Naive thymus-derived CD4-positive, alpha-beta T cell (primary cell): ENCODE results near the gene MAP3K2. TPM values are rescaled to one million over a fixed set of nuclear protein-coding genes. Genes with fewer than 3 reads are reported as not detected.

Experiments
- ATAC-seq: fragments of 150-1000 bp; cut with Tn5 transposase; 2 replicates; pipeline ENCODE4 v1.10.0; 2021; ENCODE audit warnings: mild to moderate bottlenecking, moderate library complexity
- CTCF ChIA-PET: fragments of 350-600 bp; sonication (Branson Sonifier 250); formaldehyde crosslinking; loops from one replicate; lab custom pipeline; 2021; ENCODE audit warnings: antibody characterized with exemption; lab: Charles Lee
- POLR2A ChIA-PET: fragments of 350-600 bp; sonication (Branson Sonifier 250); formaldehyde crosslinking; loops from one replicate; lab custom pipeline; 2021; ENCODE audit warnings: antibody characterized with exemption, inconsistent platforms; lab: Charles Lee
- DNase-seq, 9 donors: peaks; one replicate each; pipeline versions ENCODE4 v3.0.0 to v3.0.0-alpha.2; 2020 to 2022; ENCODE audit warnings: mixed read lengths in 1 of 9
- H3K27ac ChIP-seq: one replicate; pipeline ENCODE4 v1.7.0; 2013; ENCODE audit warnings: mild to moderate bottlenecking, low read depth, low read length, moderate library complexity
- H3K27me3 ChIP-seq, 2 donors: one replicate each; pipeline ENCODE4 v1.7.0; 2013; ENCODE audit warnings: low read length in 2 of 2, mild to moderate bottlenecking in 2 of 2, moderate library complexity in 2 of 2; ENCODE audit not compliant: control insufficient read depth in 2 of 2, insufficient read depth in 2 of 2
- H3K36me3 ChIP-seq, 3 experiments: 1 replicate in 2 of 3; 2 replicates in 1 of 3; pipeline ENCODE4 v1.7.0; 2013; ENCODE audit warnings: low read length in 3 of 3, mild to moderate bottlenecking in 3 of 3, moderate library complexity in 1 of 3; ENCODE audit not compliant: insufficient read depth in 3 of 3, control insufficient read depth in 2 of 3
- H3K4me1 ChIP-seq, 2 donors: one replicate each; pipeline ENCODE4 v1.7.0; 2013; ENCODE audit warnings: low read length in 2 of 2, mild to moderate bottlenecking in 2 of 2, moderate library complexity in 1 of 2; ENCODE audit not compliant: control insufficient read depth in 2 of 2, insufficient read depth in 2 of 2
- H3K4me3 ChIP-seq: 2 replicates; pipeline ENCODE4 v1.7.0; 2013; ENCODE audit warnings: mild to moderate bottlenecking, low read length
- H3K9me3 ChIP-seq, 3 experiments: 1 replicate in 2 of 3; 2 replicates in 1 of 3; pipeline ENCODE4 v1.7.0; 2013; ENCODE audit warnings: low read length in 3 of 3; ENCODE audit not compliant: control insufficient read depth in 2 of 3
- H3K27ac Mint-ChIP-seq, 9 donors: one replicate each; pipeline ENCODE4 v1.8.0; 2020 to 2022; ENCODE audit warnings: mixed read lengths in 9 of 9, mild to moderate bottlenecking in 8 of 9, moderate library complexity in 5 of 9, inconsistent platforms in 2 of 9
- H3K27me3 Mint-ChIP-seq, 5 donors: one replicate each; pipeline ENCODE4 v1.8.0; 2021 to 2022; ENCODE audit warnings: mixed read lengths in 5 of 5, mild to moderate bottlenecking in 1 of 5
- H3K36me3 Mint-ChIP-seq, 5 donors: one replicate each; pipeline ENCODE4 v1.8.0; 2020 to 2022; ENCODE audit warnings: mixed read lengths in 5 of 5, mild to moderate bottlenecking in 3 of 5, inconsistent platforms in 1 of 5
- H3K4me1 Mint-ChIP-seq, 7 donors: one replicate each; pipeline ENCODE4 v1.8.0; 2020 to 2022; ENCODE audit warnings: mixed read lengths in 7 of 7, mild to moderate bottlenecking in 3 of 7, inconsistent platforms in 1 of 7
- H3K4me3 Mint-ChIP-seq, 10 donors: one replicate each; pipeline ENCODE4 v1.8.0; 2020 to 2022; ENCODE audit warnings: mild to moderate bottlenecking in 10 of 10, mixed read lengths in 10 of 10, moderate library complexity in 6 of 10, inconsistent platforms in 2 of 10
- H3K9me3 Mint-ChIP-seq, 11 donors: one replicate each; pipeline ENCODE4 v1.8.0; 2020 to 2022; ENCODE audit warnings: mixed read lengths in 11 of 11, mild to moderate bottlenecking in 4 of 11, inconsistent platforms in 1 of 11, moderate library complexity in 1 of 11
- intact Hi-C, 2 donors: fragments of 100-400 bp; cut with micrococcal nuclease; formaldehyde crosslinking; loops; one replicate each; pipeline ENCODE4 v1.15.1; 2023
- polyA plus RNA-seq, 2 donors: library from polyadenylated mRNA; unstranded; fragments of 300-500 nt; fragmentation: Illumina TruSeq; gene quantifications; one replicate each; pipeline ENCODE4 v1.2.3, GENCODE V29; 2021
- total RNA-seq, 6 experiments: library from RNA in 5 of 6; stranded (reverse) in 5 of 6; gene quantifications; 1 replicate in 5 of 6; 2 replicates in 1 of 6; pipeline ENCODE4 v1.2.3 and lab custom pipeline; 2021 to 2026

MAP3K2 gene
- total and polyA plus RNA-seq, 7 experiments from 2014 or later: 41.3 to 111 (median 81.3) TPM

DNA sequence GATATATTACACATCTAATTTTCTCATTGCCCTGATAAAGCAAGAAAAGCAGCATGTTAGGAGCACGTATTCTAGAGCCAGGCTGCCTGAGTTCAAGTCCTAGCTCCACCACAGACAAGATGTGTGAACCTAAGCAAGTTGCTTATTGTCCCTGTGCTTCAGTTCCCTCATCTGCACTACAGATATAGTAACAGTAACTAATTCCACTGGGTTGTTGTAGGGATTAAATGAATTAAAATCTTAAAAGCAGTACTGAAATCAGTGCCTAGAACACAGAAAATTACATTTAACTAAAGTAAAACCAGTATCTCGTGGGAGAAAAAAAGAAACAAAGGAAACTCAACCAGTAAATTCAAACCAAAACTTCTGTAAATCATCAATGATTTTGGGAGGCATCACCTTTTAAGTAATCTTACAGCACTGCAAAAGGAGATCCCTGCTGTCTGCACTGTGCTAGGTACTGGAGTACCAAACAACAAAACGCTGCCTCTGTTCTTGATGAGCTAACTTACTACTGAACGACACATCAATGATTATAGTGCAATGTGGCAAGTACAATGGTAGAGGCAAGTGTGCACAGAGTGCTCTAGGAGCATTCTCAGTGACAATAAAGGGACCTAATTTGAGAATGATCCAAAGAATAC is 7.9 kb downstream of the MAP3K2 start:
- CTCF ChIA-PET: no interaction called here
- intact Hi-C loops: loop anchor here in 1 of 2 donors (10.0 kb wide), 4 partner anchors 85 to 645 kb away; partner anchors contain the start of genes ERCC3, SAP130 and SFT2D3

DNA sequence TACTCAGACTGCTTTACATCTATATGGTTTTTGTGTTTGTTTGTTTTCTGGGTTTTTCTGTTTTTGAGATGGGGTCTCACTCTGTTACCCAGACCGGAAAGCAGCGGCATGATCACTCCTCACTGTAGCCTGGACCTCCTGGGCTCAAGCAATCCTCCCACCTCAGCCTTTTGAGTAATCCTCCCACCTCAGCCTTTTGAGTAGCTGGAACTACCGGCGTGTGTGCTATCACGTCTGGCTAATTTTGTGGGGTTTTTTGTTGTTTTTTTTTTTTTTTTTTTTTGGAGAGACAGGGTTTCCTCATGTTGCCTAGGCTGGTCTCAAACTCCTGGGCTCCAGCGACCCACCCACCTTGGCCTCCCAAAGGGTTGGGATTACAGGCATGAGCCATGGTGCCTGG is 9.1 kb downstream of the MAP3K2 start:
- Histone ChIP-seq H3K27ac (no peak overlapping the region), H3K36me3 (peaks cover 0 to 5% (median 0%) of the 10 kb centered on the region in 3 experiments), H3K9me3 (peaks cover 0 to 16% (median 2%) of the 10 kb centered on the region in 3 experiments), H3K4me3 (no peak overlapping the region), H3K4me1 (peaks cover 0 to 10% of the 10 kb centered on the region in 2 donors), H3K27me3 (no peaks in the 10 kb centered on the region)
- ChIA-PET POLR2A (interaction anchor here (1.0 to 2.4 kb wide), 3 partner anchors 8 to 12 kb away, joined by 3 to 6 read pairs (median 6); partner anchors contain the start of gene MAP3K2), CTCF (no interaction called here)
- no peak for ATAC-seq
- no peak overlapping the region for H3K27ac Mint-ChIP-seq
- no peaks in the 10 kb centered on the region for H3K27me3 Mint-ChIP-seq
- no peak for DNase-seq
- intact Hi-C loops: loop anchor here in 1 of 2 donors (1.0 kb wide), 1 partner anchor 13 kb away; no protein-coding TSS in a partner anchor
- H3K9me3 Mint-ChIP-seq: peaks cover 4 to 24% (median 14%) of the 10 kb centered on the region in 11 donors
- H3K4me3 Mint-ChIP-seq: peak overlapping the region in 1 of 10 donors; percentile 16
- H3K4me1 Mint-ChIP-seq: peaks cover 40 to 76% (median 70%) of the 10 kb centered on the region in 7 donors
- peaks cover 17 to 34% (median 29%) of the 10 kb centered on the region in 5 donors for H3K36me3 Mint-ChIP-seq

More for the DNA sequence above, 7.9 kb downstream of the MAP3K2 start:
- peaks cover 42 to 77% (median 69%) of the 10 kb centered on the region in 7 donors for H3K4me1 Mint-ChIP-seq
- H3K27me3 Mint-ChIP-seq: no peaks in the 10 kb centered on the region
- H3K36me3 Mint-ChIP-seq: peaks cover 9 to 29% (median 22%) of the 10 kb centered on the region in 5 donors
- no peak overlapping the region for H3K4me3 ChIP-seq
- H3K4me1 ChIP-seq: peaks cover 0 to 10% of the 10 kb centered on the region in 2 donors
- H3K27ac ChIP-seq: no peak overlapping the region
- DNase-seq (no peak), ATAC-seq (peak; percentile 21)
- H3K27ac Mint-ChIP-seq: peak overlapping the region in 4 of 9 donors; percentile 1 to 38 (median 16)
- H3K9me3 ChIP-seq: peaks cover 0 to 6% (median 0%) of the 10 kb centered on the region in 3 experiments
- peaks cover 0 to 5% (median 0%) of the 10 kb centered on the region in 3 experiments for H3K36me3 ChIP-seq
- peak overlapping the region in 4 of 10 donors; percentile 1 to 32 (median 8) for H3K4me3 Mint-ChIP-seq
- peaks cover 0 to 13% (median 5%) of the 10 kb centered on the region in 11 donors for H3K9me3 Mint-ChIP-seq
- no peaks in the 10 kb centered on the region for H3K27me3 ChIP-seq
- POLR2A ChIA-PET: interaction anchor here (0.8 to 1.9 kb wide), 2 partner anchors 7 to 9 kb away, joined by 5 to 6 read pairs; no protein-coding TSS in a partner anchor

- POLR2A ChIA-PET: interaction anchor here (2.4 kb wide), 1 partner anchor 11 kb away, joined by 6 read pairs; the partner anchor contains the start of gene MAP3K2
- peaks cover 4 to 39% (median 22%) of the 10 kb centered on the region in 11 donors for H3K9me3 Mint-ChIP-seq
- no peak for DNase-seq
- no peaks in the 10 kb centered on the region for H3K27me3 ChIP-seq
- H3K36me3 ChIP-seq: peaks cover 0 to 5% (median 0%) of the 10 kb centered on the region in 3 experiments
- peak overlapping the region in 2 of 10 donors; percentile 51 to 55 for H3K4me3 Mint-ChIP-seq
- H3K4me1 Mint-ChIP-seq: peaks cover 36 to 76% (median 64%) of the 10 kb centered on the region in 7 donors
- peaks cover 21 to 41% (median 37%) of the 10 kb centered on the region in 5 donors for H3K36me3 Mint-ChIP-seq
- no peak overlapping the region for H3K27ac ChIP-seq
- no peaks in the 10 kb centered on the region for H3K27me3 Mint-ChIP-seq
- no peak overlapping the region for H3K4me3 ChIP-seq
- peaks cover 0 to 29% (median 3%) of the 10 kb centered on the region in 3 experiments for H3K9me3 ChIP-seq
- no peak for ATAC-seq
- H3K27ac Mint-ChIP-seq: peak overlapping the region in 3 of 9 donors; percentile 2 to 28 (median 14)
- H3K4me1 ChIP-seq: peaks cover 0 to 10% of the 10 kb centered on the region in 2 donors
- intact Hi-C loops: no loop called here
- CTCF ChIA-PET: no interaction called here
These were observed 10.5 kb downstream of the MAP3K2 start for GRCh38 chr2:127377262-127377661.

DNA sequence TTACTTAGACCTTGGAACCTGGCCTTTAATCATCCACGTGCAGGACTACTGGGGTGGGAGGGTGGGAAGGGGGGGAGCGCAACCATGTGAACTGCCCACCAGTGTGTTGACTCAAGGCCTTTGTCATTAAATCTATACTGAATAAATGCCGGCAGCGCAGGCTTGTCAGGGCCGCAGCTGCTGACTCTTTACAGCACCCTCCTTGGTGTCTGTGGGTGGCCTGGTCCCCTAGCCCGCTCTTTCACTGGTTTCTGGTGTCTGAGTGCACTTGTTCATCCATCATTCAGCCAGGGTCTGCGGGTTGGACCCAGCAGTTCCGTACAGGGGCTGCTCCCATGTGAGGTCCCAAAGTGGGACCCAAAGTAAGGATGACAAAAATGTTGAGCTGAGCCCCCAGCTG is 11.5 kb downstream of the MAP3K2 start:
- Mint-ChIP-seq H3K27ac (no peak overlapping the region), H3K36me3 (peaks cover 21 to 51% (median 47%) of the 10 kb centered on the region in 5 donors), H3K4me3 (peak overlapping the region in 1 of 10 donors; percentile 59), H3K4me1 (peaks cover 28 to 74% (median 63%) of the 10 kb centered on the region in 7 donors), H3K27me3 (no peaks in the 10 kb centered on the region), H3K9me3 (peaks cover 4 to 49% (median 24%) of the 10 kb centered on the region in 11 donors)
- intact Hi-C loops: no loop called here
- DNase-seq (no peak), ATAC-seq (no peak)
- H3K27ac ChIP-seq: no peak overlapping the region
- no peak overlapping the region for H3K4me3 ChIP-seq
- peaks cover 0 to 30% (median 3%) of the 10 kb centered on the region in 3 experiments for H3K9me3 ChIP-seq
- H3K27me3 ChIP-seq: no peaks in the 10 kb centered on the region
- H3K36me3 ChIP-seq: peaks cover 0 to 5% (median 0%) of the 10 kb centered on the region in 3 experiments
- POLR2A ChIA-PET: interaction anchor here (0.6 to 2.4 kb wide), 2 partner anchors 12 to 72 kb away, joined by 3 to 6 read pairs; partner anchors contain the start of gene MAP3K2
- CTCF ChIA-PET: no interaction called here
- H3K4me1 ChIP-seq: peaks cover 0 to 6% of the 10 kb centered on the region in 2 donors

GRCh38 chr2:127373362-127374083 is 14.3 kb downstream of the MAP3K2 start:
- no peak overlapping the region for H3K4me3 Mint-ChIP-seq
- H3K36me3 Mint-ChIP-seq: peaks cover 25 to 67% (median 60%) of the 10 kb centered on the region in 5 donors
- H3K4me1 Mint-ChIP-seq: peaks cover 15 to 55% (median 46%) of the 10 kb centered on the region in 7 donors
- DNase-seq (no peak), ATAC-seq (no peak)
- Histone ChIP-seq H3K4me3 (no peak overlapping the region), H3K36me3 (peaks cover 0 to 12% (median 0%) of the 10 kb centered on the region in 3 experiments), H3K4me1 (no peaks in the 10 kb centered on the region), H3K9me3 (peaks cover 0 to 44% (median 3%) of the 10 kb centered on the region in 3 experiments), H3K27ac (no peak overlapping the region), H3K27me3 (no peaks in the 10 kb centered on the region)
- CTCF ChIA-PET: interaction anchor here (0.7 kb wide), 1 partner anchor 48 kb away, joined by 3 read pairs; no protein-coding TSS in a partner anchor
- peak overlapping the region in 1 of 9 donors; percentile 57 for H3K27ac Mint-ChIP-seq
- POLR2A ChIA-PET: no interaction called here
- intact Hi-C loops: no loop called here
- peaks cover 4 to 65% (median 33%) of the 10 kb centered on the region in 11 donors for H3K9me3 Mint-ChIP-seq
- no peaks in the 10 kb centered on the region for H3K27me3 Mint-ChIP-seq

DNA sequence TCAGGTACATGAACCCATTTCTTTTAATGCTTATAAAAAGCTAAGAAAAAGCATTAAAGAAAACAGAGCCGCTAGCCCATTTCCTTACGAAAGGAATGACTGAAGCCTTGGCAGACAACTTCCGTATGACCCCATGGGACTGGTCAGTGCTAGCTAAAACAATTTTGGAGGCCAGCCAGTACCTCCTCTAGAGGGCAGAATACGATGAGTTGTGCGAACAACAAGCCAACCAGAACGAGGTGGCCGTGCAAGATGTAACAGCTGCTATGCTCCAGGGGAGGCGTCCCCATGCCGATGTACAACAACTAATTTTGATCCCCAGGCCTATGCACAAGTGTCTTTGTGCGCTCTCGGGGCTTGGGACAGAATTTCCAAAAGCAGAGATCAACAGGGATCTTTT is 16.7 kb downstream of the MAP3K2 start:
- no peak overlapping the region for H3K4me3 ChIP-seq
- CTCF ChIA-PET: no interaction called here
- POLR2A ChIA-PET: interaction anchor here (0.8 kb wide), 1 partner anchor 11 kb away, joined by 3 read pairs; no protein-coding TSS in a partner anchor
- no peaks in the 10 kb centered on the region for H3K4me1 ChIP-seq
- no peaks in the 10 kb centered on the region for H3K27me3 ChIP-seq
- no peaks in the 10 kb centered on the region for H3K27me3 Mint-ChIP-seq
- peaks cover 0 to 7% (median 0%) of the 10 kb centered on the region in 3 experiments for H3K36me3 ChIP-seq
- ATAC-seq (no peak), DNase-seq (no peak)
- H3K4me3 Mint-ChIP-seq: no peak overlapping the region
- H3K9me3 ChIP-seq: peaks cover 0 to 38% (median 3%) of the 10 kb centered on the region in 3 experiments
- no peak overlapping the region for H3K27ac Mint-ChIP-seq
- peaks cover 4 to 58% (median 30%) of the 10 kb centered on the region in 11 donors for H3K9me3 Mint-ChIP-seq
- intact Hi-C loops: no loop called here
- H3K27ac ChIP-seq: no peak overlapping the region
- H3K36me3 Mint-ChIP-seq: peaks cover 21 to 55% (median 45%) of the 10 kb centered on the region in 5 donors
- H3K4me1 Mint-ChIP-seq: peaks cover 7 to 63% (median 51%) of the 10 kb centered on the region in 7 donors
